Hippocampal formation (tissue), 2 donors: ENCODE results near the gene DUSP9.

Experiments used
- DNase-seq, 2 donors: peaks; one replicate each; lab custom pipeline; 2025; lab: John Stamatoyannopoulos, UW

The DUSP9 gene

DNA sequence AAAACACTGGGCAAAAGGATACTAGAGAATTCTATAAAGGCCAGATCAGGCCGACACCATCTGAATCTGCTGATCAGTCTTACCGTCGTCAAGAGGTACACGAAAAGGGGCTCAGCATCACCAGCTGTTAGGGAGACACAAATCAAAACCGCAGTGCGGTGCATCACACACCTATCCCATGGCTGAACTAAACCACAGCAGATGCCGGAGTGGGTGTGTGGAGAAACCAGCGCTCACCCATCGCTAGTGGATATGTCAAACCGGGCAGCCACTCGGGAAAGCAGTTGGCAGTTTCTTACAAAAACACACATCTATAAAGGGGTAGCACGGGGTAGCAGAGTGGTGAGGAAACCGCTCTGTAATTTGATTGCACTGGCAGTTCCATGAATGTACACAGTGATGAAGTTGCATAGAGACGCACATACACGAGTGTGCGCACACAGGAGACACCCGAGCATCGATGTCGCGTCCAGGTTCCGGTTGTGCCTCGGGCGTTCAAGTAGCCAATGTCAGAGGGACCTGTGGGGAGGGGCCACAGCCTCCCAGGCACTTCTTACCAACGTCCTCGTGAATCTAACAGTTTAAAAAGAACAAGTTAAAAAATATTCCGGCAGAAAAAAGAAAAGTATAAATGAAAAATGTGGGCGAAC, 24.9 kb upstream of the DUSP9 start:
- no peak for DNase-seq

DNA sequence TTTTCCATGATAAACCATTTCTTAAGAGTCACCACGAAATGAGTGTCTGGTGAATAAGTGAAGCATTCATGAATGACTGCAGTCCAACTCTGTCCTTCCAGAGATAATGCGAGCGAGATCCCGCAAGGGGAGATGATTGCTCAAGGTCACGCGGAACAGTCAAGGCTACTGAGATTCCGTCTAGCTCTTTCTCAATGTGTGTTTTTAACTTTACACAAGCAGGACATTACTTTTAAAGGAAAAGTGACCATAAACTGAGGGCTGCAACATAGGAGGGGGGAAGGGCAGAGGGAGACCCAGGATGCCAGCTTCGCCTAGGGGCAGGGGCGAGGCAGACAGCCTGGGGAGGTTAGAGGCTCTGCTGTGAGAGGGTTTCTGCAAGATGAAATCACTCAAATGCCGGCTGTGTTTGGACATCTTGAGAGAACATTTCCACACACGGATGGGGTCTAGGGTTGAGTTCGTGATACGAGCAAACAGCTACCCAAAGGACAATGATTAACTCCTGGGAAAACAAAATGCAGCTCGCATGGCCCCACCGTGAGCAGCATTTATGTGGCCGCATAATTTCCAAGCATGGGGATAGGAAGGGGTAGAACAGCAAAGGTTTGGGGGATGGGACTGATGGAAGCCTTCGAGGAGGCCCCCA, 24.2 kb upstream of the DUSP9 start:
- no peak for DNase-seq

DNA sequence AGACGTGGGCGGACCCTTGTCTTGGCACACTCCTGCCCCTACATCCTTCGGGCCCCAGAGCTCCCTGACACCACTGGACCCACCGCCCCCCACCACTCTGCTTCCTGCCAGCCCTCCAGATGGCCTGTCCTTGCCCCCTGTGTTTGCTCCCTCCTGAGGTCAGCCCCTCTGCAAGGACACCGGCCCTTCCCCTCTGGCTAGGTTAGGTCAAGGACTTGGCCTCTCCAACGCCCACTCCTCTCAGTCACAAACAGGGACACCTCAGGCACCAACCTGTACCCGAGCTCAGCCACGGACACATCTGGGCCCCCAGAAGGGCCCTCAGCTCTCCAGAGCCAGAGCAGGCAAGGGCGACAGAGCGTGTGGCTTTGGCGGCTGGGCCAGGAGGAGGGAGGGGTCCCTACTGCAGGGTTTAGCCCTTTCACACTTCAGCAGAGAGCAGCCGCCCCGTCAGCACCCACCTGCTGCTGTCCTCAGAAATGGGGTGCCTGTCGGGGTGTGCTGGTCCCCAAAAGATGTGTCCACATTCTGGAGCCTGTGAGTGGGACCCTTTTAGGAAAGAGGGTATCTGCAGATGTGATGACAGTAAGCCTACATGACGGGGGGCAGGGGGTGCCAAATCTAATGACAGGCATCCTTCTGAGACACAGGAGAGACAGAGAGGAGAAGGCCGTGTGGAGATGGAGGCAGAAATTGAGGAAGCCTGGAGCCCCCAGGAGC, 23.5 kb upstream of the DUSP9 start:
- no peak for DNase-seq

DNA sequence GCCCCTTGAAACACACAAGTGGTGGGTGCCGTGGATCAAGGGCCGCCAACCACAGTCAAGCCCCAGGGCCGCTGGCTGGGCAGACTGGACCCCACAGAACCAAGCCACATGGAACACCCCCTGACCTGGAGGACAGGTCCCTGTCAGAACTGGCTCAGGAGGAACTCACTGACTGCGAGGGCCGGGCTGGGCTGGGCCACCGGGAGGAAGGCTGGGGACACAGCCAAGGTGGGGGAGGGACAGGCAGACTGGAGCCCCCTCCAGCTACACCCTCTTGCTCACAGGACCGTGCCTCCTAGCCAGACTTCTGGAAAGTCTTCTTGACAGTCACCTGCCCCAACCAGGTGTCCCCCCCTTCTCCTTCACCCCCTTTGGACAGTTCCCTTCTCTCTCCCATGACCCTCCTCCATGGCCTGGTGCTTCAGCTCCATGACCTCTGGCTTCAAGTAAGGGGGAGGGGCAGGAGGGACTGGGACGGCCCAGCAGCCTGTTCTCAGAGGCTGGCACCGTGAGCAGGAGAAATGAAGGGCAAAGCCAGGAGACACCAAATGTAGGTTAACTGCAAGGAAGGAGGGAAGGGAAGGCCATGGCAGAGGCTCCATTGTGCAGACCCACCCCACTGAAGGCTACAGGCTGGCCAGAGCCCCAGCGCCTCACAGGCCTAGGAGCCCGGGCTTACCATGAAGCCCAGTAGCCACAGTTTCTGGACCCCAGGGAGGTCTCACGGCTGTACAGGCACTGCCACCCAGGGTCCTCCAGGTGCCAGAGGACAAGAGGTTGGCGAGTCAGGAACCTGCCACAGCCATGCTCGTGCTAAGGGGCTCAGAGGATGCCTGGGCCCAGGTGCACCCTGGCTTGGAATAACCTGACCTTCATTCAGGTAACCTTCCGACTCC, 22.6 kb upstream of the DUSP9 start:
- no peak for DNase-seq

DNA sequence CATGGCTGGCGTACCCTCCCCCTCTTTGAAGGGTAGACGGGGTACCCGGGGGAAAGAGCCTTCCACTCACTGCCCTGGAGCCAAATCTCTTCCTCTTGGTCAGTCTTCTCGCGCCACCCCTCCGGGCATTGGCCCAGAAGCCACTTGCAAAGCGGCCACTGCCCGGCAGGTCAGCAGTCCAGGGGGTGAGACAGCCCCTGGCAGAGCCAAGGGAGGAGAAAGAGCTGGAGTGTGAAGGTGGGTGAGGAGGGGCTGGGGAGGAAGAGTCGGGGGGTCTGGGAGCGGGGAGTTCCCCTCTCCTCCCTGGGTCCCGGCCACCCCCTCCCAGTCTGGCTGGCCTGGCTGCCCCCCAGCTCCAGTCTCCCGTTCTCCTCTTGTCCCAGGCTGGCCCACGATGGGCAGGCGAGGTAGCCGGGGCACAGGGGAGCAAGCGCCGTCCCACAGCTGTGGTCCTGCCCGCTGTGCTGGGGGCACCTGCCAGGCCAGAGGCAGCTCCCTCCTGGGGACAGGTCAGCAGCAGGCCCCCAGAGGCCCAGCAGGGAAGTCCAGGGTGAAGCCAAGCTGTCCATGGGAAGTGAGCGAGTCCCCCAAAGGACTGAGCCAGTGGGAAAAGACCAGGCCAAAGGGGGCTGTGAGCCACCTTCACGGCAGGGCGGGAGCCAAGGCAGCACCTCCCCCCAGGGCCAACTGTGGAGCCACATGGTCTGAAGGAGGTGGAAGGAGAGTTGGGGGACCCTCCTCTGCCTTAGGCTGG, 21.6 kb upstream of the DUSP9 start:
- no peak for DNase-seq

DNA sequence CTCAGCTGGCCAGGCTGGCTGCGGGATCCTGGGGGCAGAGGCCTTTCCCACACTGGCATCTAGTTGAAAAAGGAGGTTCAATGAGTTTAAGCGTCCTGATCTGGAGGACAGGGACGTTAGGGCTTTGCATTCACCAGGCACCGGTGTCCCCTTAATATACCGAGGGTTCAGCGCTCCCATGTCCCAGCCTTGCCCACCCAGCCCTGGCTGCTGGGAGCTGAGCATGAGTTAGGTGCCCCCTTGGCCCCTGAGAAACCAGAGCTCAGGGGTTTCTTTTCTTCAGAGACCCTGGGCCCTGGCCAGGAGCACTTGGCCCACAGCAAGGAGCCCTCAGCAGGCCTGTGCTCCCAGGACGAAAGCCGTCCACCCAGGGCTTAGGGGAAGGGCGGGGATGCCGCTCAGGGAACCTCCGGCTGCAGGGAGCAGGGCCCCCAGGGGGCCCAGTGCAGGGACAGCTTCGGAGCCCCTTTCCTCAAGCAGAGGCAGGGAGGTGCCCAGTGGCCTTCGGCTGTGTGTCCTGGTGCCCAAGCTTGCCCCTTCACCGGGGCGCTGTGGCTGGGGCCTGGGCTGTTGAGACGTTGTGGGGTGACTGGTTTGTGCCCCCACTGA, 20.9 kb upstream of the DUSP9 start:
- DNase-seq, result no peak

DNA sequence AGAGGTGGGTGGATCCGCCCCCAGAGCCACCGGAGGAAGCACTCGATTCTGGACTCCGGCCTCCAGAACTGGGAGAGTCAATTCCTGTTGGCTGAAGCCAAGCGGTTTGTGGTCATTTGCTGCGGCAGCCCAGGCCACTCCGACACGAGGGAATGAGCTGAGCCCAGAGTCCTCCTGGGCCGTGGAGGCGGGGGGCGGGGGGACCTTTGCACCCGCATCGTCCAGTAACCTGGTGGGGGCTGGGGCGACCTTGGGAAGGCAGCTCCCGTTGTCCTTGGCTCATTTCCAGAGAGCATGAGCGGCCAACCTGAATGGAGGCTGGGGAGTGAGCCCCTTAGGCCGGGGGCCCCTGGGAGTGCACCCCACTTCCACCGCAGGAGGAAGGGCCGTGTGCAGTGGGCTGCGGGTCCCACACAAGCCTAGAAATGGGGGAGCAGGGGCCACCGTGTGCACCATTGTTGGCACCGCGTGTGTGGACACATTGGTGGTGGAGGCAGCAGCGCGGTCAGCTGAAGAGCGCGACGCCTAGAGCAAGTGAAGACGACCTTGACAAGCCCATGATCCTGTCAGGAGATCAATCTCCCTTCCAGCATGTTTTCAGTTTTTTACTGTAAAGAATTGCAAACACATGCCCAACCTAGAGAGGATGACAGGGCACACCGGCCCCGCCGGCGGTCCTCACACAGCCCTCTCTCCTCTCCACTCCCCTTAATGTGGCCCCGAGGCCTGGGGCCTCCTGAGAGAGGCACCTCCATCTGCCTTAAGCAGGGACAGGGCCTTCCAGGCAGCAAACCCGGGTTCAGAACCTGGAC, 19.9 kb upstream of the DUSP9 start:
- no peak for DNase-seq

DNA sequence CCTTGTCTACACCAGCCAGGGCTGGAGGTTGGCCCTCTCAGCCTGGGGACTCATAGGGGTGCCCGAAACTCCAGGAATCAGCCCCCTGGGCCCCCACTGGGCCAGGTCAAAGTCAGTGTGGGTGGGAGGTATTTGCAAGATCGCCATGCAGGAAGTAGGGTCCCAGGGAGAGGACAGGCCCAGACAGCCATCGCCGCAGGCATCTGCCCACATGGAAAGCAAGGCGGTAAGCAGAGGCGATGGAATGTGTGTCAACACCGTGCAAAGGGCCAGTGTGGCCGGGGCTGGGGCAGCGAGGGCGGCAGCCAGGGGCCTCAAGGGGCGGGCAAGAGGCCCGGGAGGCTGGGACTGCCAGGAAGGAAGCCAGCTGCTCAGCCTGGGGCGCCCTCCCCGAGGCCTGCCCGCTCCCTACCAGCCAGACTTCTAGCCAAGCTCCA, 19.3 kb upstream of the DUSP9 start:
- no peak for DNase-seq

DNA sequence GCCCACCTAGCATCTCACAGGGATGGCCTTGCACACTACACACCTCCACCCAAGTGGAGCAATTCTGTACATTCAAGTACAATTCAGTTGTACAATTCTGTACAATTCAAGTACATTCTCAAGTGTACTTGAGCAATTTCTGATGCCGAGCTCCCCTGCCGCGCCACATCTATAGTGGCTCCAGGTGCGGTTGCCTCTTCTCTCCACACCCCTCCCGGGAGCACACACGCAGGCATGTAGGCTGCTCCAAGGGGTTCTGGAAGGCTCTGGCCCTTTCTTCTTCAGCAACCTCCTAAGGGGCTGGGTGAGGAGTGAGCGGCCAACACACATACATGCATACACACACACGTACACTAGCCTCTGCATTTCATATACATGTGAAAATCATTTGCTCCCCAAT, 18.9 kb upstream of the DUSP9 start:
- no peak for DNase-seq

DNA sequence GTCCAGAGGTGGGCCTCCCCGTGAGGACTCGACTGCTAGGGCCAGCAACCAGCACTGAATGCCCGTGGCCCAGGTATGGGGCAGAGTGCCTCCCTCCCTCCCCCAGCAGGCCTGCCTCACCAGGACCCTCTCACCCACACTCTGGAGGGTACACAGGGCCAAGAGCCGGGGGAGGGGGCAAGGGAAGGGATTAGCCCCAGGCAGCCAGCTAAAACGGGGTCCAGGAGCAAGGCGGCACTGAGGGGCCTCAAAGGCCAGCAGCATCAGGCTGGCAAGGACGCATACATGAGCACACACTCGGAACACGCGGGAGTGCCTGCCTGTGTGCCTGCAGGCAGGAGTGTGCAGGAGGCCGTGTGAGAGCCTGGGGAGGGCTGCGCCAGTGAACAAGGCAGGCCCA, 18.3 kb upstream of the DUSP9 start:
- no peak for DNase-seq

DNA sequence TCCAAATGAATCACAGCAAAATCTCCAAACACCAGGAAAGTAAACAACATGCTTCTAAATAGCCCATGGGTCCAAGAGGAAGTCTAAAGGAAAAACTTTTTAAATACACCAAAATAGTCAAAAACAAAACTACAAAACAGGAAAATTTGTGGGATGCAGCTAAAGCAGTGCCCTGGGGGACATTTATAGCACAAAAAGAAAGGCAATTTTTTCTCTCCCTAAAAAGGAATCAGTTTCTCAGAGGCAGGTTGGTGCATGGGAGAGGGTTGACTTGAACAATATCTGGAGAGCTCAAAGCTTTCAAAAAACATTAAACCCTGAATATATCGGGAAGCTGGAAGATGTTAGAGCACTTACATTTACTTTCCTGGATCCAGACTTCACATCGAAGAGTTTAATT, 15.7 kb upstream of the DUSP9 start:
- DNase-seq, result no peak

DNA sequence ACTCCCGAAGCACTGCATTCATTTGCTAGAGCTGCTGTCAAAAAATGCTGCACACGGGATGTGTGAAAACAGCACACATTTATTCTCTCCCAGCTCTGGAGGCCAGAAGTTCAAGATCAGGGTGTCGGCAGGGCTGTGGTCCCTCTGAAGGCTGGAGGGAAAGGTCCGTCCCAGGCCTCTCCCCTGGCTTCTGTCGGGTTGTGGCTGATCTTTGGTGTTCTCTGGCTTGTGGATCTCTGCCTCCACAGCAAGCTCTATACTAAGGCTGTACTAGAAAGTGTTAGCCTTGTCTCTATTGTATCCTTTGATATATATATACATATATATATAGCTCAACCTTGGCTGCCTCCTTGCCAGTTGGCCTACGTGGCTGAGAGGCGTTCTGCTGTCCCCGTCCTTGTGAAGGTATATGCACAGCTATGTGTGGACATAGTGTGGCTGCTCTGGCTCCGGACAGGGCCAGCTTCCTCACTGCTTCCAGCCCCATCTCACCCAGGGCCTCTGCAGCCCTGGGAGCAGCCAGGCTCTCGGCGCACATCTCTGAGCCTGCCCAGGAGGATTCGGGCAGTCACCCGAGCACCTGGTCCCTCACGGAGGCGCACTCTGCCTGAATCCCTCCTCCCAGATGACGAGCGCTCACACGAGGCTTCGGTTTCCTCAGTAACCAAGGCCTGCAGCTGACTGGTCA, 15.0 kb upstream of the DUSP9 start:
- DNase-seq, result no peak

DNA sequence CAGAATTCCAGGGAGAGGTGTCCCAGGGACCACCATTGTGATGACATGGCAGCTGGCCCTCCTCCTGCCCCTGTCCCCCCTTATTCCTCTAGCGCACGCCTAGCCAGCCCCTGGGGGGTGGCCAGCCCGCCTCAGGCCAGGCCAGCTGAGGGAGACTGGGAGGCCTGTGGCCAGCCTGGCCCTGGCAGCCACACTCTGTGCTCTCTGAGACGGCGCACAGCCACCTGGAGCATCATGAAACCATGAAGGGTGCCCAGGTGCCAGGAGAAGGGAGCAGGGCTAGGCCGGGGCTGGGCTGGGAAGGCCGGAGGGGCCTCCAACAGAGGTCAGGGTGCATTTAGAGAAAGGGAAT, 14.4 kb upstream of the DUSP9 start:
- DNase-seq, result no peak

DNA sequence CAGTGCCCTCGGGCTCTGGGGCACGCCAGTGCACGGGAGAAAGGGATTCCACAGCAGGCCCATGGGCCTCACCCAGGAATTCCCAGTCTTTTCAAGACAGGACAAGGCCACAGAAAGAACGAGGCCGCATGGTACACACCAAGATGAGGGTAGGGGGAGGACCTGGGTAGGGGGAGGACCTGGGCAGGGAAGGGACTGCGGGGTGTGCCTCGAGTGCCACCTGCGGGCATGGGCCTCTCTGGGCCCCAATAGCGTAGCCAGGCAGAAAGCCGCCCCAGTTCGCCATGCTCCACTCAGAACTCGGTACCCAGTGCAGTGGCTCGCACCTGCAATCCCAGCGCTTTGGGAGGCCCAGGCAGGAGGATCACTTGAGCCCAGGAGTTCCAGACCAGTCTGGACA, 14.0 kb upstream of the DUSP9 start:
- no peak for DNase-seq

DNA sequence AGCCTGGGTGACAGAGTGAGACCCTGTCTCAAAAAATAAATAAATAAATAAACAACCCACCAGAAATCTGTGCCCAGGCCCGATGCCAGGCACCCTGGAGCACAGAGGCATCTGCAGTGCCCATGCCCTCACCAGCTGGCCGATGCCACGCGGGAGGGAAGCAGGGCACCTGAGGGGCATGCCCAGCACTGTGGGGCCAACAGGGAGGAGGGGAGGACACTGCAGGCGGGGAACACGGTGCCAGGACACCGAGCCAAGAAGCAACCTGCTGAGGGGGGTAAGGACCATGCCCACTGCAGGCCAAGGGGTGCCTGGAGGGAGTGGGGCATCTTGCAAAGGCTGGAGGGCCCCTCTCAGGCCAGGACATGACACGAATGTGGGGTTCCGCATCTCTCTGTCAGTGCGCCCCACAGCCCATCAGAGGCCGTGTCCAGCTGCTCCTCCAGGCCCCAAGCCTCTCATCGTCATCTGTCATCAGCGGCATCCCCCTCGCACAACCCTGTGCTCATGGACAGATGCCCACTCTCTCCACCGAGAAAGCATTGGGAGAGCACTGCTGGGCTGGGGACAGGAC, 13.3 kb upstream of the DUSP9 start:
- no peak for DNase-seq

DNA sequence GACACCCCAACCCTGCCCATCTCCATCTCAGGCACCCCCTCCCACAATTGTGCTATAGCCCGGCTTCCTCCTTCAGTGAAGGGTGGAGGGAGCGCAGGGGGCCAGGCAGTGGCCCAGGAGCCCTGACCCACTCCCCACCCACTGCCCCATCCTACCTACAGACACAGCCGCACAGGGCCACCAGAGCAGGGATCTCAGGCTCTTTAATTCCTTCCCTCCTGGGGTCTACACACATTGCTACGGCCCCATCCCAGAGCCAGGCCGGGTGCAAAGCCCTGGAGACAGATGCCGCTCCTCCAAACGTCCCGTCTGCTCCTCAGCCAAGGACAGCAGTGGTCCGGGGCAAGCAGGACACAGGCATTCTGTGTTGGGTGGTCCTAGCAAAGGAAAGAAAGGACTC, 12.8 kb upstream of the DUSP9 start:
- DNase-seq, result no peak

DNA sequence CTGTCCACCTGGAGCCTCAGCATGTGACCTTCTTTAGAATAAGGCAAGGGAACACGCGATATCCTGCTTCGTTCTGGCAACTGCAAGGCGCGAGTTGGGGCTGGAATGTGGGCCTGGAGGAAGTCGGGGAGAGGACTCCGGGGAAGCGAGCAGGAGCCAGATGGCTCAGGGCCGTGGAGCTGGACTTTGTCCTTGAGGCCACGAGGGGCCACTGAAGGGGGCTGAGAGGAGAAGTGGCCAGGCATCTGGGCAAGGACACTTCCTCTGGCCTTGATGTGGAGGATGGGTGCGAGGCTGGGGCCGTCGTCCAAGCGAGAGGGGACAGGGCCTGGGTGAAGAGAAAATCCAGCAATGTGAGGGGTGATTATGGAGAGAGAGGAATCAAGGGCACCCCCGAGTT, 12.2 kb upstream of the DUSP9 start:
- DNase-seq, result no peak

DNA sequence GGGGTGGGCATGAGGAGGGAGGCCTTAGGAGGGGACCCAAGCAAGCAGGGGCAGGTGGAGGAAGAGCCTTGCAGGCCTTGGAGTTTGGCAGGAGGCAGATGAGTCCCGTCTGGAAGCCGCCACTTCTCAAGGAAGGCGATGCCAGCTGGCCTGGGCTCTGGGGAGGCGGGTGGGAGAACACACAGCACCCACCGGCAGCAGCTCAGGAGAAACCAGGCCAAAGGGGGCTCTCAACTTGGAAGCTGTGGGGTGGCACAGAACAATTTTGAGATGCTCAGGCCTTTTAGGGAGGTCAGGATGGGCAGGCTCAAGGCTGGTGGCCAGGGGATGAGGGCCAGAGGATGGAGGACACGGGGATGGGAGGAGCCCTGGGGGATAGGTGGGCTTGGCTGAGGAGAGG, 11.6 kb upstream of the DUSP9 start:
- DNase-seq, result no peak
